Measurements from ENCODE around the gene RARA.
"Not testable (repeated sequence)": the region's sequence is repeated elsewhere in the genome, so short reads cannot be mapped to it uniquely, and the experiment has no call there.

Gene RARA

DNA sequence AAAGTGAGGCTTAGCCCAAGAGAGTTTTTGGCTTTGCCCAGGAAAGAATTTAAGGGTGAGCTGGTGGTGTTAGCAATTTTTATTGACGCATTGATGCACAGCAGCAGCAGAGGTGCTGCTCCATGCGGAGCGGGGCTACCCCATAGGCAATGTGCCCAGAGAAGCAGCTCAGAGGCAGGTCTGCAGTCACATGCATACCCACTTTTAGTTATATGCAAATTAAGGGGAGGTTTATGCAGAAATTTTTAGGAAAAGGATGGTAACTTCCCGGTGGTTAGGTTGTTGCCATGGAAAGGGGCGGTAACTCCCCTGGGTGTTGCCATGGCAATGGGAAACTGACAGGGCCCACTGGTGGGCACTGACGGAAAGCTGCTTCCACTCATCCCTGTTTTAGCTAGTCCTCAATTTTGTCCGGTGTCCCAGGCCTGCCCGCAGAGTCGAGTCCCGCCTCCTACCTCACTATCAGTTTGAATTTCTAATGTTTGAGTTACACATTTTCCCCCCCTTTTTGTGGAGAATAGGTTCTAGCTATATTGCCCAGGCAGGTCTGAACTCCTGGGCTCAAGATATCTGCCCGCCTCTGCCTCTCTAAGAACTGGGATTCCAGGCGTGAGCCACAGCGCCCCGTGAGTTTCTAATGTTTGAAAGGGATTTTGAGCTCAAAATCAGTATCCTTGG, 66.0 kb downstream of the RARA start:
- no peak for DNase-seq (ENCODE audit: low read depth, low spot score)

DNA sequence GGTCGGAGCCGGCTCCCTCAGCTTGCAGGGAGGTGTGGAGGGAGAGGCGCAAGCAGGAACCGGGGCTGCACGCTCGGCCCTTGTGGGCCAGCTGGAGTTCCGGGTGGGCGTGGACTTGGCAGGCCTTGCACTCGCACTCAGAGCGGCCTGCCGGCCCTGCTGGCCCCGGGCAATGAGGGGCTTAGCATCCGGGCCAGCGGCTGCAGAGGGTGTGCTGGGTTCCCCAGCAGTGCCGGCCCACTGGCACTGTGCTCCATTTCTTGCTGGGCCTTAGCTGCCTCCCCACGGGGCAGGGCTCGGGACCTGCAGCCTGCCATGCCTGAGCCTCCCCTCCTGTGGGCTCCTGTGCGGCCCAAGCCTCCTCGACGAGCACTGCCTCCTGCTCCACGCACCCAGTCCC, 66.8 kb downstream of the RARA start:
- DNase-seq (ENCODE audit: low read depth, low spot score): not testable (repeated sequence)

DNA sequence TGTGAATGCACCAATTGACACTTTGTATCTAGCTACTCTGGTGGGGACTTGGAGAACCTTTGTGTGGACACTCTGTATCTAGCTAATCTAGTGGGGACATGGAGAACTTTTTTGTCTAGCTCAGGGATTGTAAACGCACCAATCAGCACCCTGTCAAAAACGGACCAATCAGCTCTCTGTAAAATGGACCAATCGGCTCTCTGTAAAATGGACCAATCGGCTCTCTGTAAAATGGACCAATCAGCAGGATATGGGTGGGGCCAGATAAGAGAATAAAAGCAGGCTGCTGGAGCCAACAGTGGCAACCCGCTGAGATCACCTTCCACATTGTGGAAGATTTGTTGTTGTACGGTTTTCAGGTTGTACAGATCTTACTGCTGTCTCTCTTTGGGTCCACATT, 67.6 kb downstream of the RARA start:
- not testable (repeated sequence) for DNase-seq (ENCODE audit: low read depth, low spot score)

DNA sequence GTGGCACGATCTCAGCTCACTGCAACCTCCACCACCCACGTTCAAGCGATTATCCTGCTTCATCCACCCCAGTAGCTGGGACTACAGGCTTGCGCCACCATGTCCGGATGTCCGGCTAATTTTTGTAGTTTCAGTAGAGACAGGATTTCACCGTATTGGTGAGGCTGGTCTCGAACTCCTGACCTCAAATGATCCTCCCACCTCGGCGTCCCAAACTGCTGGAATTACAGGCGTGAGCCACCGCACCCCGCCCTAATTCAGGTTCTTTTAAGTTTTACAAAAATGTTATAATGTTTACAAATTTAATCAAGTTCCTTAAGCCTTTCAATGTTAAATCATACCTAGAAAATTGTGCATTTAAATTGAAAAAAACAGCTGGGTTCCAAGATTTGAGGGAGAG, 68.9 kb downstream of the RARA start:
- no peak for DNase-seq (ENCODE audit: low read depth, low spot score)

DNA sequence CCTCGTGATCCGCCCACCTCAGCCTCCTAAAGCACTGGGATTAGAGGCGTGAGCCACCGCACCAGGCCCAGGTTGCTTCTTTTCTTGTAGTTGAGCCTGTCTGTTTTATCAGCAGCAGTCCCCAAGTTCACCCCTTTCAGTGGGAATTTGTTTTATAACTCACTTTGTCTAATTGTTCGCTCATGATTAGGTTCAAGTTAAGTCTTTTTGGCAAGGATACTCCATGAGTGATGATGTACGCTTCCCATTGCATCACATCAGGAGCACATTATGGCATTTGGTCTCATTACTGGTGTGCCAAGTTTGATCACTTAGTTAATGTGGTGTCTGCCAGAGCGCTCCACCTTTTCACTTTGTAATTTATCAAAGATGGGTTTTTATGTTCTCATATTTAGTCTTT, 70.0 kb downstream of the RARA start:
- DNase-seq (ENCODE audit: low read depth, low spot score): no peak

DNA sequence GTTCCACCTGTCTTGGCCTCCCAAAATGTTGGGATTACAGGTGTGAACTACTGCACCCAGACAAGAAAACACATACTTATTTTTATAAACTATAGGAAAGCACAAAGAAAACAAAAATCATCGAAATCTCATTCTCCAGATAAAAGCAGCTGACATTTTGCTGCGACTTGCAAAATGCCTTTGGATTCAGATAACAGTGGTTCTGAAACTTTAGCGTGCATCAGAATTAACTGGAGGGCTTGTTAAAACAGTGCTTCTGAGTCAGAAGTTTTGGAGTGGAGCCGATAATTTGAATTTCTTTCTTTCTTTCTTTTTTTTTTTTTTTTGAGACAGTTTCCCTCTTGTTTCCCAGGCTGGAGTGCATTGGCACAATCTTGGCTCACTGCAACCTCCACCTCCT, 73.3 kb downstream of the RARA start:
- DNase-seq (ENCODE audit: low read depth, low spot score): no peak

DNA sequence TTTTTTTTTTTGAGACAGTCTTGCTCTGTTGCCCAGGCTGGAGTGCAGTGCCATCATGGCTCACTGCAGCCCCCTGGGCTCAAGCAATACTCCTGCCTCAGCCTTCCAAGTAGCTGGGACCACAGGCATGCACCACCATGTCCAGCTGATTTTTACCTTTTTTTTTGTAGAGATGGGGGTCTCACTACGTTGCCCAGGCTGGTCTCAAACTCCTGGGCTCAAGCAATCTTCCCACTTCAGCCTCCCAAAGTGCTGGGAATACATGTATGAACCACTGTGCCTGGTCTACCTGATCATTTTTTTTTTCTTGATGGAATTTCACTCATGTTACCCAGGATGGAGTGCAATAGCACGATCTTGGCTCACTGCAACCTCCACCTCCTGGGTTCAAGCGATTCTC, 77.6 kb downstream of the RARA start:
- not testable (repeated sequence) for DNase-seq (ENCODE audit: low read depth, low spot score)

DNA sequence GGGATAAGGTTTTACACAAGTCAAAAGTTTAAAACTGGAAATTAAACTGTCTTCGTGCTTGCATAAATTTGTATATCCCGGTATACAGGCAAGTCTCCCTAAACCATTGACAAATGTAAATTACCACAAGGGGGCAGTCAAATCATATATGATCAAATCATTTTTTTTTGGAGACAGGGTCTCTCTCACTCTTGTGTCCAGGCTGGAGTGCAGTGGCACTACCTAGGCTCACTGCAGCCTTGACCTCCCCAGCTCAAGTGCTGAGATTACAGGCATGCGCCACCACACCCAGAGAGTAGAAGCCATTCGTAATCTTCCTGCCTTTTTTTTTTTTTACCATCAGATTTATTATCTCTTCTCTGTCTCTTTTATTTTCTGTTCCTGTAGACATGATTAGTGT, 90.2 kb downstream of the RARA start:
- no peak for DNase-seq (ENCODE audit: low read depth, low spot score)

DNA sequence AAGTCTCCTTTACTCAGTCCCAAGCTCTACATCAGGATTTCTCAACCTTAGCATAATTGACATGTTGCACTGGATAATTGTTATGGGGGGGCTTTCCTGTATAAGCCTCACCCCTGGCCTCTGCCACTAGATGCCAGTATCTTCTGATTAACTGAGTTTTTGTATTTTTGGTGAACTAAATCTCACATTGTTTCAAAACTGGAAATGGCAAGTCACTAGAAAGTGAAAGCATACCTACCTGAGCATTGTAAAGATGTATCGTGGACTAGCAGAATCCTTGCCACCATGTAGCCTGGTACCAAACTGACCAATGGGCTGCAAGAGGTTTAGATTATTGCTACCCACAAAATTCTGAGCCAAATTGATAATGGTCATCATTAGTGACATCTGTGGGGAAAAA, 93.7 kb downstream of the RARA start:
- DNase-seq (ENCODE audit: low read depth, low spot score): no peak

DNA sequence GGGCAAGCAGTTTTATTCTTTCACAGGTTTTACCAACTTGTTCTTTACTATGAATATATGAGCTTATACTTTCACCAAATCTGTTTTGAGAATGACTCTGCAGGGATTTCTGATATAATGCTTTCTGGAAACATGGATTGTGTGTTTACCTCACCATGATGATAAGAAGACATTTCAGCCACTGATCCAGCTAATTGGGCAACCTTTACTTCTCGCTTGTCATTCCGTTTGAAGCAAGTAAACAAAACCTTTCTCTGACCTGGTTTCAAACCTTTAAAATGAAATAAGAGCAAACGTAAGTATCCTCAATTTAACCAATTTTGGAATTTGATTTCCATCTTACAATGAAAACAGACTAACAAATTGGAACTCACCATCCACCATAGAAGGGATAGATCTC, 95.0 kb downstream of the RARA start:
- DNase-seq (ENCODE audit: low read depth, low spot score): no peak

All from activated naive CD8-positive, alpha-beta T cell treated with anti-CD3 and anti-CD28 coated beads, Interleukin-2, amount 50 U/mL, for 16 hours (primary cell).